HCT116 (cell line): Measurements from ENCODE around the gene FAM210B.

Experiments used
- CEBPB ChIP-seq: IDR thresholded peaks from 2 replicates; pipeline ENCODE4 v1.6.1; 2012; ENCODE audit warnings: low read depth
- EZH2 ChIP-seq: fragments of 200-600 bp; sonication (generic); IDR thresholded peaks from 2 replicates; pipeline ENCODE4 v1.6.1; 2017; ENCODE audit warnings: antibody characterized with exemption, mixed run types
- POLR2A ChIP-seq: IDR thresholded peaks from 2 replicates; pipeline ENCODE4 v1.7.0; 2011; ENCODE audit warnings: borderline replicate concordance; ENCODE audit not compliant: insufficient read depth, insufficient read length; ENCODE audit errors: extremely low read depth
- POLR2AphosphoS5 ChIP-seq: IDR thresholded peaks from 2 replicates; pipeline ENCODE4 v1.6.1; 2011; ENCODE audit warnings: mild to moderate bottlenecking, low read depth, low read length, moderate library complexity
- SIN3A ChIP-seq: IDR thresholded peaks from 2 replicates; pipeline ENCODE4 v1.6.1; 2012; ENCODE audit warnings: low read depth
- TCF7L2 ChIP-seq: IDR thresholded peaks from 2 replicates; pipeline ENCODE4 v1.7.0; 2011; ENCODE audit warnings: borderline replicate concordance, inconsistent platforms; ENCODE audit not compliant: insufficient read depth, insufficient read length; ENCODE audit errors: extremely low read depth
- TF ChIP-seq, protein P1 (sequence below), 3 experiments: fragments of 200-600 bp in 1 of 3; sonication (generic) in 1 of 3; IDR thresholded peaks in 2 of 3; conservative IDR thresholded peaks in 1 of 3; 2 replicates each; pipeline ENCODE4 v1.5.1; 2012 to 2017; ENCODE audit warnings: low read depth in 2 of 3, low read length in 2 of 3, antibody characterized with exemption in 1 of 3, borderline replicate concordance in 1 of 3, control low read depth in 1 of 3, mild to moderate bottlenecking in 1 of 3, mixed read lengths in 1 of 3, mixed run types in 1 of 3, moderate library complexity in 1 of 3; ENCODE audit not compliant: insufficient read depth in 1 of 3

- TF ChIP-seq POLR2A (peak; percentile 19), CEBPB (peak; percentile 87), EZH2 (no peak), SIN3A (peak; percentile 92), TCF7L2 (peak; percentile 84), POLR2AphosphoS5 (peak; percentile 61)
- TF ChIP-seq, protein P1, sequence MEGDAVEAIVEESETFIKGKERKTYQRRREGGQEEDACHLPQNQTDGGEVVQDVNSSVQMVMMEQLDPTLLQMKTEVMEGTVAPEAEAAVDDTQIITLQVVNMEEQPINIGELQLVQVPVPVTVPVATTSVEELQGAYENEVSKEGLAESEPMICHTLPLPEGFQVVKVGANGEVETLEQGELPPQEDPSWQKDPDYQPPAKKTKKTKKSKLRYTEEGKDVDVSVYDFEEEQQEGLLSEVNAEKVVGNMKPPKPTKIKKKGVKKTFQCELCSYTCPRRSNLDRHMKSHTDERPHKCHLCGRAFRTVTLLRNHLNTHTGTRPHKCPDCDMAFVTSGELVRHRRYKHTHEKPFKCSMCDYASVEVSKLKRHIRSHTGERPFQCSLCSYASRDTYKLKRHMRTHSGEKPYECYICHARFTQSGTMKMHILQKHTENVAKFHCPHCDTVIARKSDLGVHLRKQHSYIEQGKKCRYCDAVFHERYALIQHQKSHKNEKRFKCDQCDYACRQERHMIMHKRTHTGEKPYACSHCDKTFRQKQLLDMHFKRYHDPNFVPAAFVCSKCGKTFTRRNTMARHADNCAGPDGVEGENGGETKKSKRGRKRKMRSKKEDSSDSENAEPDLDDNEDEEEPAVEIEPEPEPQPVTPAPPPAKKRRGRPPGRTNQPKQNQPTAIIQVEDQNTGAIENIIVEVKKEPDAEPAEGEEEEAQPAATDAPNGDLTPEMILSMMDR (IDR thresholded peaks at IDR 0.05 in 2 of 3, conservative IDR thresholded peaks at IDR 0.05 in 1 of 3; ENCODE audit: borderline replicate concordance in 1 of 3, insufficient read depth in 1 of 3, low read depth in 2 of 3, low read length in 2 of 3): no peak
Observed at GRCh38 chr20:56392132-56392880, 33.5 kb downstream of the FAM210B start, which contains the start of the genes AURKA and CSTF1.
